GM19324 (cell line): Measurements from ENCODE around the gene CORIN.

ENCODE experiments used
- ATAC-seq: cut with Tn5 transposase; IDR thresholded peaks from one replicate; pipeline ENCODE4 v1.9.1; 2021; ENCODE audit warnings: mild to moderate bottlenecking, moderate library complexity; ENCODE audit not compliant: unreplicated experiment, low FRiP score

The CORIN gene

DNA sequence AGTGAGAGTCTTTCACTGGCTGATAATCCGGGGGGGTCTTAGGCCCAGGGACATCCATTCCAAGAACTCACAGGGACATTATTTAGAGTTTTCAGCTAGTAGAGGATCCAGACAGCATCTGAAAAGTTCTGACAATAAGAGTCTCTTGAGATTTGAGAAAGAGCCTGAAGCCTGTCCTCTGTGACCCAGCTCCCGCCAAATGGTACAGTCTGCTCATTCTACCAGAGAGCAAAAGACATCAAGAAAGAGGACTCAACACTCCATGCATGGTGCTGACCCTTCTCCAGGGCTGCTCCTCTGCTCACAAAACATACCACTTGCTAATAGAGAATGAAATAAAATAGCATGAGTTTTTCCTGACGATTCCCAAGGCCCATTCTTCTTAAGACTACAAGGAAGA lies 190.8 kb downstream of the CORIN start:
- no peak for ATAC-seq

GRCh38 chr4:47646372-47646771 lies 191.5 kb downstream of the CORIN start:
- no peak for ATAC-seq

DNA sequence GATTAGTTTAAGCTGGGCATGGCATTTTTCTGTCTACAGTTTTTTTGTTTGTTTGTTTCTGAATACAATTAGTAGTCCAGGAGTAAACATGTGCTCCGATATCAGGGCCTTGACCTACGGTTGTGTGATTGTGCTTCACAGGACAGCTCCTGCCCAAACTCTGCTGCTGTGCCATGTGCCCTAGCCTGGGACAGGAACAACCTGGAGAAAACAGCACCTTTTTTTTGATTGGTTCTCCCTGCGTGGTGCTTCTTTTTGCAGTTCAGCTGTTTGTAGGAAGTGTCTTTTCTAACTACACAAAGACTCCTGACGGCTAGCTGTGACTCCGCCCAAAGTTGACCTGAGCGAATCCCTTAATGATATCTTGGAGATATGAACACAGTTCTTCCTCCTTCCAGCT lies 194.0 kb downstream of the CORIN start:
- ATAC-seq: no peak

- ATAC-seq: no peak
Measured at GRCh38 chr4:47642985-47643760, 194.7 kb downstream of the CORIN start.

GRCh38 chr4:47642191-47642830 lies 195.6 kb downstream of the CORIN start:
- no peak for ATAC-seq

DNA sequence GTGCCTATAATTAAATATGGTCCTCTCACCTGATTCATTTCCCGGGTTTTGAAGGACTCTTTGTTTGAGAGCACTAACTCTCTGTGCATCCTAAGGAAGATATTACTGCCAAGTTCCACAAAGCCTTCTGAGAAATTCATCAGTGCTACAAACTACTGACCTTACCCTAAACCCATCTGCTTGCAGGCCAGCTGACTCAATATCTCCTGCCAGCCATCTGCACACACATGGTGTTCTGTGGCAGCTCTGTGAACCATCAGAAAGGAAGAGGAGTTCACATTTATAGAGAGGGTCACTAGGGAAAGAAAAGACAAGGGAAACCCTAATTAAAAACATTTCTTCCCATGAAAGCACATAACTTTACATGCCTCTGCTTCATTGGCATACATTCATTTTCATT lies 196.1 kb downstream of the CORIN start:
- no peak for ATAC-seq

- ATAC-seq: no peak
Measured at GRCh38 chr4:47640911-47641310, 197.0 kb downstream of the CORIN start.

GRCh38 chr4:47639531-47639930 lies 198.3 kb downstream of the CORIN start:
- no peak for ATAC-seq

DNA sequence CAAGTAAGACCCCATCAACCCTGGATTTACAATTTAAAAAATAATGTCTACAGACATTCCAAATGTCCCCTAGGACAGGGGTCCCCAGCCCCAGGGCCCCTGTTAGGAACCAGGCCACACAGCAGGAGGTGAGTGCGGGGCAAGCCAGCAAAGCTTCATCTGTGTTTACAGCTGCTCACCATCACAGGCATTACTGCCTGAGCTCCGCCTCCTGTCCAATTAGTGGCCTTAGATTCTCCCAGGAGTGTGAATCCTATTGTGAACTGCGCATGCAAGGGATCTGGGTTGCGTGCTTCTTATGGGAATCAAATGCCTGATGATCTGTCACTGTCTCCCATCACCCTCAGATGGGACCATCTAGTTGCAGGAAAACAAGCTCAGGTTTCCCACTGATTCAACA lies 206.7 kb downstream of the CORIN start:
- ATAC-seq: no peak

DNA sequence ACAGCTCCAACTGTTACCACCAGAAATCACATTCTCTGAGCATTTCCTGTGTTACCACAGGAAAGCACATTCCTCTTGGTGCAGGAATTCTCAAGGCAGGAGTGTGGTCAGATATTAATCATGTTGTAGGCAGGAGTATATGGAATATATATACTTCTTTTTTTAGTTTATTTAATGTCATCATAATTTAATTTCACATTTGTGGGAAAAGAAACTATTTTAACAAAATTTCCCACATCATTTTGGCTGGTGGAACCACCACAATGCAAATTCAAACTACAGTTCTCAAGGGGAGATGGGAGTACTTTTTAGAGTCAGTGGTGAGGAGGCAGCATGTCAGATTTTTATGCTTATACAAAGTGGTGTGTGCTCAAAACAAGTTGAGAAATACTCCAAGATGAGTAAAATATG lies 213.8 kb downstream of the CORIN start:
- no peak for ATAC-seq

DNA sequence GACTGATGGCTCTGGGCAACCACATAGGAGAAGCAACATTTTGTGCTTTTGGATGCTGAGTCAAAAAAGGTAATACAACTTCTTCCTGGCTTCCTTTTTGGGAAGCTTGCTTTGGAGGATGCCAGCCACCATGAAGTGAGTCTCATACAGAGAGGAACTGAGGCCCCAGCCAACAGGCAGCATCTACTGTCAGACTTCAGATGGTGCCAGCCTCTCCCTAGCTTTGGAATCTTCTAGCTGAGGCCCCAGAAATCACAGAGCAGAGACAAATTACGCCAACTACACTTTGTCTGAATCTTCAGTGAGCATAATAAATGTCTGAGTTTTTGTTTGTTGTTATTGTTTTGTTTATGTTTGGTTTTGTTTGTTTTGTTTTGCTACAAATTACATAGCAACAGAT lies 216.7 kb downstream of the CORIN start:
- ATAC-seq: no peak

DNA sequence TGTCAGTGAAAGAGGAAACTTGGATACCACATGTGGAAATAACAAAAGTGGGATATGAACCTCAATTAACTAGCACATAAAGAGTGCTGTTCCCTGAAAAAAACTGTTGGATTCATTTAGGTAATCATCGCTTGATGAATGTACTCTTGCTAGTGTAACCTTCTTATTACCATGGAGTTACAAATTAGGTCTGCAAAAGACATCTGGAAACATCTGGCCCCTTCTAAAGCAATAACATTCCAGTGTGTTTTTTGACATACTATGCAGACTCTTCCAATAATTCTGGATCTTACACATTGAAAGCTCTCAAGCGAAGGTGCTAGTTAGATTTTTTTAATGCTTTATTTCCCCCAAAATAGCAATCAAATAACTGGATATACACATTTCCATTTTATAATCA lies 218.2 kb downstream of the CORIN start:
- no peak for ATAC-seq

- peak; percentile 80 for ATAC-seq
Measured at GRCh38 chr4:47617607-47618006, 220.3 kb downstream of the CORIN start.

- ATAC-seq: no peak
Measured at GRCh38 chr4:47615385-47615784, 222.5 kb downstream of the CORIN start.

DNA sequence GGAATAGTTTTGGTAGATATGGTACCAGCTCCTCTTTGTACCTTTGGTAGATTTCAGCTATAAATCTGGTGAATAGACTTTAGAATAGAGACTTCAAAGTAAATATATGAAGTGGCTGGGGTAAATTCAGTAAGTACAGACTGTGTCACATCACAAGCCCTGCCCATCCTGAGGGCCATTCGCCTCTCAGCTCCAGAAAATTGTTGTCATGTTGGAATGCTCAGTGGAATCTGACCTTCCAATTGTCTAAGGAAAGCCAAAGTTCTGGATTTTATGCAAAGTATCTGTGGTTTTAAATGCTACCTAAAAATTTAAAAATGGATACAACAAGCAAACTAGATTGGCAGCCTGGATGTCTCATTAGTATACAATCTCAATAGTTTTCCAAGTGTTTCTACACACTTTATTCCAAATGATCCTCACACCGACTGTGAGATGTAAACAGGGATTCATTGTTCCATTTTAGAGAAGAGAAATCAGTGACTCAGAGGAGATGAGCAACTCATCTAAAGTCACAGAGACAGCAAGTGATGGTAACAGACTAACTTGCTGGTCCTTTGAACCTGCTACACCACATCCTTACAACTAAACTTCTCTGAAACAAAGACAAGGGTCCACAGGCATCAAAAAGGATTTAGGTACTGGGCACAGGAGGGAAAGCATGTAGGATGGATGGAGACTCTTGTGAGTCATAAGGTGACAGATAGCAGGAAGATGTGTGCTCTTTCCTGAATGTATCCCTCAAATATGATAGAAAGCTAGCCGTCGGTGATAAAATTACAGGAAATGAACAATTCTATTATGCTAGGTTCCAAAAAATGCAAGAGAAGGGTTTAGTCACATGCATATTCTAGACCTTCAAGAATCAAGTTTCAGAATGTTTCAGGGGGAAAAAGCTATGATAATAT lies 225.5 kb downstream of the CORIN start:
- no peak for ATAC-seq

GRCh38 chr4:47606482-47606881 lies 231.4 kb downstream of the CORIN start:
- ATAC-seq: no peak

DNA sequence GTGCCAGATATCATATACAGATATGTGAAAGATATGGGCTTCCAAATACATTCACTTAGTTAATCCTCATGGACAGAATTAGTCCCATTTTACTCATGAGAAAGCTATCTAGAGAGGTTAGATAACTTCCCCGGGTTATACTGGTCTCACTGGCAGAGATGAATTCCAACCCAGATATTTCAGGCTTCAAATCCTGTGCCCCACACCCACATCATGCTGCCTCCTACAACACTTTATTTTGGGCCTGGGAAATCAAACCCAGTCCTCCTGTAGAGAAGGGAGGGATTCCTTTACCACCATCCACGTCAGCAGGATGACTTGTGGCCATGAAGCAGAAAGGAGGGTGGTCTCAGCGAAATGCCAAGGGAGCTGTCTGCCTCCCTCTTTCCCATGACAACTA lies 239.0 kb downstream of the CORIN start:
- no peak for ATAC-seq

DNA sequence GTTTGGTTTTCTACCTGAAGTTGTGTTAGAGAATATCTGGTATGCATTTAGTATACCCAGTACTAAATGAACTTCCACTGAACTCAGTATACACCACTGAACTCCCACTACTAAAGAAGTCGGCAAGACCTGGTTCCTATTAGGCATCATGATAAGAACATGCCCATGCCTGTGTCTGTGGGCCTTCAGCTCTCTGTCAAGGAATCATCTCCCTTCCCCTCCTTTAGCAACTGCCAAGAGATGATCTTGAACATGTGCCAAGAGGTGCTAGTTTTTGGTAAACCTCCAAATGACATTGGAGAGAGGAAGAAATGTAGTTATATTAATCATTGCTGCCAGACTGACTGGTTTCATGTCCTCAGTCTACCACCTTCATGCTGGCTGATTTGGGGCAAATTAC lies 239.5 kb downstream of the CORIN start:
- ATAC-seq: no peak

GRCh38 chr4:47597696-47598095 lies 240.2 kb downstream of the CORIN start:
- ATAC-seq: no peak

DNA sequence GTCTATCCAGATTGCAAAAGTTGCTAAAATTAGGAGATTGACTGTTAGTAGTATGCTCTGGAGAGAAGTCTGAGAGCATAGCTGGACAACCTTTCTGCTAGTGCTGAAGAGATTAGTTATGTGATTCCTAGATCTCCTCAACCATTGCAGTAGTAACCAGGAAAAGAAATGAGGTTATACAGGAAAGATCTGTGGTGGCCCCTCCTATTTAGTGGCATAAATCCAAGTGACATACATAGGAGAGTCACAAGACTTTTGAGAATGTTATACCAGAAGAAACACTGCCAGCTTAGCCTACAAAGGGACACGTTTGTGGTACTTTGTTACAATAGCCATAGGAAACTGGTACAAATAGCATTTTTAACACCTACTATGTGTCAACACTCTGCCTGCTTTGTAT lies 247.5 kb downstream of the CORIN start:
- ATAC-seq: no peak

DNA sequence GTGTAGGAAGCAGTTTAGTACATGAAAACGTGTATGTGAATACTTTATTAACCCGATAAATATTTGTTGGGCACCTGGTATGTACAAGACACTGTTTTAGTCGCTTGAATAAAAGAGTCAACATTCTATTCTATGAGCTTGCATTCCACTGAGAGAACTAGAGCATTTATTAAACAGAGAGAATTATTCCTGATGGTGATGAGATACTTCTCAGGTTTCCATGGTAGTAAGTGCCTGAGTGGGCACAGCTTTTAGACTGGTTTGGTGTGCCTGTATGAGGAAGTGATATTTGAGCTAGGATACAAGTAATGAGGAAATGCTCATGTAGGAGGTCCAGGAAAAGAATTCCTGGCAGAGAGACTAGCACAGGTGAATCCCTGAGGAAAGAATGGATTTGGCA lies 258.6 kb downstream of the CORIN start:
- ATAC-seq: no peak
